ENCODE results near the gene OXTR.

DNA sequence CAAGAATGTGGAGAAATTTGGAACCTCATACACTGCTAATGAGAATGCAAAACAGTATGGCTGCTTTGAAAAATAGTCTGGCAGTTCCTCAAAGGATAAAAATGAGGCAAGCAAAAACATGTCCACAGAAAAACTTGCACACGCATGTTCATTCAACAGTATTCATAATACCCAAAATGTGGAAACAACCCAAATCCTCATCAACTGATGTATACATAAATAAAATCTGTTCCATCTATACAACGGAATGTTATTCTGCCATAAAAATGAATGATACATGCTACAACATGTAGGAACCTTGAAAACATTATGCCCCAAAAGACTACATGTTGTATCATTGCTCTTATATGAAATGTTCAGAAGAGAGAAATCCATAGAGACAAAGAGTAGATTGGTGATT lies 36.4 kb upstream of the OXTR start:
- TF ChIP-seq, protein P1, sequence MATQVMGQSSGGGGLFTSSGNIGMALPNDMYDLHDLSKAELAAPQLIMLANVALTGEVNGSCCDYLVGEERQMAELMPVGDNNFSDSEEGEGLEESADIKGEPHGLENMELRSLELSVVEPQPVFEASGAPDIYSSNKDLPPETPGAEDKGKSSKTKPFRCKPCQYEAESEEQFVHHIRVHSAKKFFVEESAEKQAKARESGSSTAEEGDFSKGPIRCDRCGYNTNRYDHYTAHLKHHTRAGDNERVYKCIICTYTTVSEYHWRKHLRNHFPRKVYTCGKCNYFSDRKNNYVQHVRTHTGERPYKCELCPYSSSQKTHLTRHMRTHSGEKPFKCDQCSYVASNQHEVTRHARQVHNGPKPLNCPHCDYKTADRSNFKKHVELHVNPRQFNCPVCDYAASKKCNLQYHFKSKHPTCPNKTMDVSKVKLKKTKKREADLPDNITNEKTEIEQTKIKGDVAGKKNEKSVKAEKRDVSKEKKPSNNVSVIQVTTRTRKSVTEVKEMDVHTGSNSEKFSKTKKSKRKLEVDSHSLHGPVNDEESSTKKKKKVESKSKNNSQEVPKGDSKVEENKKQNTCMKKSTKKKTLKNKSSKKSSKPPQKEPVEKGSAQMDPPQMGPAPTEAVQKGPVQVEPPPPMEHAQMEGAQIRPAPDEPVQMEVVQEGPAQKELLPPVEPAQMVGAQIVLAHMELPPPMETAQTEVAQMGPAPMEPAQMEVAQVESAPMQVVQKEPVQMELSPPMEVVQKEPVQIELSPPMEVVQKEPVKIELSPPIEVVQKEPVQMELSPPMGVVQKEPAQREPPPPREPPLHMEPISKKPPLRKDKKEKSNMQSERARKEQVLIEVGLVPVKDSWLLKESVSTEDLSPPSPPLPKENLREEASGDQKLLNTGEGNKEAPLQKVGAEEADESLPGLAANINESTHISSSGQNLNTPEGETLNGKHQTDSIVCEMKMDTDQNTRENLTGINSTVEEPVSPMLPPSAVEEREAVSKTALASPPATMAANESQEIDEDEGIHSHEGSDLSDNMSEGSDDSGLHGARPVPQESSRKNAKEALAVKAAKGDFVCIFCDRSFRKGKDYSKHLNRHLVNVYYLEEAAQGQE (IDR thresholded peaks at IDR 0.05; ENCODE audit: insufficient read depth in 1 of 2, low read depth in 2 of 2, low read length in 2 of 2) = no peak
- no peak for TF ChIP-seq TAF1 (IDR thresholded peaks at IDR 0.05; ENCODE audit: borderline replicate concordance, insufficient read depth, low read length)
- TF ChIP-seq POLR2AphosphoS5 (IDR thresholded peaks at IDR 0.05; ENCODE audit: low read depth, low read length) = no peak
